DOHH2 (cell line): ENCODE data around the gene IGSF9.

Source experiments
- EZH2phosphoT487 ChIP-seq: fragments of 200-600 bp; sonication (generic); IDR thresholded peaks from 2 replicates; pipeline ENCODE4 v1.6.1; 2017; ENCODE audit warnings: borderline replicate concordance, mild to moderate bottlenecking, antibody characterized with exemption, low read length, moderate library complexity, mixed read lengths
- TF ChIP-seq, protein P1 (sequence below): fragments of 200-600 bp; sonication (generic); IDR thresholded peaks from one replicate; pipeline ENCODE4 v1.5.1; 2014; ENCODE audit warnings: antibody characterized with exemption, mild to moderate bottlenecking, low read depth, low read length; ENCODE audit not compliant: poor library complexity, severe bottlenecking

- TF ChIP-seq, protein P1, sequence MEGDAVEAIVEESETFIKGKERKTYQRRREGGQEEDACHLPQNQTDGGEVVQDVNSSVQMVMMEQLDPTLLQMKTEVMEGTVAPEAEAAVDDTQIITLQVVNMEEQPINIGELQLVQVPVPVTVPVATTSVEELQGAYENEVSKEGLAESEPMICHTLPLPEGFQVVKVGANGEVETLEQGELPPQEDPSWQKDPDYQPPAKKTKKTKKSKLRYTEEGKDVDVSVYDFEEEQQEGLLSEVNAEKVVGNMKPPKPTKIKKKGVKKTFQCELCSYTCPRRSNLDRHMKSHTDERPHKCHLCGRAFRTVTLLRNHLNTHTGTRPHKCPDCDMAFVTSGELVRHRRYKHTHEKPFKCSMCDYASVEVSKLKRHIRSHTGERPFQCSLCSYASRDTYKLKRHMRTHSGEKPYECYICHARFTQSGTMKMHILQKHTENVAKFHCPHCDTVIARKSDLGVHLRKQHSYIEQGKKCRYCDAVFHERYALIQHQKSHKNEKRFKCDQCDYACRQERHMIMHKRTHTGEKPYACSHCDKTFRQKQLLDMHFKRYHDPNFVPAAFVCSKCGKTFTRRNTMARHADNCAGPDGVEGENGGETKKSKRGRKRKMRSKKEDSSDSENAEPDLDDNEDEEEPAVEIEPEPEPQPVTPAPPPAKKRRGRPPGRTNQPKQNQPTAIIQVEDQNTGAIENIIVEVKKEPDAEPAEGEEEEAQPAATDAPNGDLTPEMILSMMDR, result no peak
- no peak for TF ChIP-seq EZH2phosphoT487
Observed at GRCh38 chr1:159920651-159921050, 24.8 kb downstream of the IGSF9 start.
